Testis (tissue), 2 donors: ENCODE results near the gene GPR155.

Source experiments
- POLR2A ChIP-seq: fragments of 450-650 bp; IDR thresholded peaks from one replicate; pipeline ENCODE4 v1.6.1; 2017; ENCODE audit warnings: antibody characterized with exemption, mild to moderate bottlenecking, moderate library complexity
- TF ChIP-seq, protein P1 (sequence below), 3 experiments: fragments of 450-650 bp in 2 of 3; fragments of 200-600 bp in 1 of 3; sonication (generic) in 1 of 3; IDR thresholded peaks; one replicate each; pipeline ENCODE4 v1.5.1; 2016 to 2019; ENCODE audit warnings: antibody characterized with exemption in 3 of 3, mild to moderate bottlenecking in 2 of 3, moderate library complexity in 1 of 3

DNA sequence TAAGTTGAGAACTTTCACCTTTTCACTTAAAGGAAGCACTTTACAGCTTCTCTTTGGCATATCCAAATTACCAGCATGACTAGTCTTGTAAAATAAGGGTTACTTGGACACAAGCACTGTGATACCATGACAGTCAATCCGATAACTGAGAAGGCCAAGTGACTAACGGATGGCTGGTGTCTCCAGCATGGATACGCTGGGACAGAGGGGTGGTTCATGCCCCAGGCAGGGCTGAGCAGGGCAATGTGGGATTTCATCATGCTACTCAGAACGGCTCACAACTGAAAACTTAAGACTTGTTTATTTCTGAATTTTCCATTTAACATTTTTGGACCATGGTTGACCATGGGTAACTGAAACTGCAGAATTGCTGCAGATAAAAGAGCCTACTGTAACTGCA is 43.1 kb upstream of the GPR155 start:
- TF ChIP-seq, protein P1, sequence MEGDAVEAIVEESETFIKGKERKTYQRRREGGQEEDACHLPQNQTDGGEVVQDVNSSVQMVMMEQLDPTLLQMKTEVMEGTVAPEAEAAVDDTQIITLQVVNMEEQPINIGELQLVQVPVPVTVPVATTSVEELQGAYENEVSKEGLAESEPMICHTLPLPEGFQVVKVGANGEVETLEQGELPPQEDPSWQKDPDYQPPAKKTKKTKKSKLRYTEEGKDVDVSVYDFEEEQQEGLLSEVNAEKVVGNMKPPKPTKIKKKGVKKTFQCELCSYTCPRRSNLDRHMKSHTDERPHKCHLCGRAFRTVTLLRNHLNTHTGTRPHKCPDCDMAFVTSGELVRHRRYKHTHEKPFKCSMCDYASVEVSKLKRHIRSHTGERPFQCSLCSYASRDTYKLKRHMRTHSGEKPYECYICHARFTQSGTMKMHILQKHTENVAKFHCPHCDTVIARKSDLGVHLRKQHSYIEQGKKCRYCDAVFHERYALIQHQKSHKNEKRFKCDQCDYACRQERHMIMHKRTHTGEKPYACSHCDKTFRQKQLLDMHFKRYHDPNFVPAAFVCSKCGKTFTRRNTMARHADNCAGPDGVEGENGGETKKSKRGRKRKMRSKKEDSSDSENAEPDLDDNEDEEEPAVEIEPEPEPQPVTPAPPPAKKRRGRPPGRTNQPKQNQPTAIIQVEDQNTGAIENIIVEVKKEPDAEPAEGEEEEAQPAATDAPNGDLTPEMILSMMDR (IDR thresholded peaks at IDR 0.05), result no peak
- TF ChIP-seq POLR2A, result no peak
